Measurements from ENCODE around the gene TRAK1.

- TF ChIP-seq CTCF (IDR thresholded peaks at IDR 0.05) (no peak), EZH2 (IDR thresholded peaks at IDR 0.05; ENCODE audit: borderline replicate concordance, insufficient read depth, low read depth, low read length, poor library complexity, severe bottlenecking) (no peak)
These were observed 57.9 kb downstream of the TRAK1 start for GRCh38 chr3:42148982-42149432.

All from B cell (primary cell).